DND-41 (cell line): ENCODE data around the gene ABHD17A.

Source experiments
- ATAC-seq: fragments of 200-7000 bp; cut with Tn5 transposase; 3 replicates; pipeline ENCODE4 v1.9.1; 2021; ENCODE audit warnings: low read depth; ENCODE audit not compliant: insufficient read depth
- DNase-seq: peaks from one replicate; pipeline ENCODE4 v3.0.0-alpha.2; 2020
- H2AFZ ChIP-seq: 2 replicates; pipeline ENCODE4 v1.6.0; 2012; ENCODE audit warnings: low read depth, low read length
- H3K27ac ChIP-seq: 2 replicates; pipeline ENCODE4 v1.5.1; 2012; ENCODE audit warnings: low read length, inconsistent platforms
- H3K27me3 ChIP-seq: fragments of 200-600 bp; sonication (generic); 2 replicates; pipeline ENCODE4 v1.6.0; 2012; ENCODE audit warnings: low read length, mild to moderate bottlenecking, inconsistent platforms; ENCODE audit not compliant: insufficient read depth, poor library complexity
- H3K36me3 ChIP-seq: 2 replicates; pipeline ENCODE4 v1.5.1; 2012; ENCODE audit warnings: low read length, inconsistent platforms; ENCODE audit not compliant: insufficient read depth
- H3K4me1 ChIP-seq: 2 replicates; pipeline ENCODE4 v1.5.1; 2012; ENCODE audit warnings: mild to moderate bottlenecking, low read length; ENCODE audit not compliant: insufficient read depth
- H3K4me2 ChIP-seq: 2 replicates; pipeline ENCODE4 v1.6.0; 2012; ENCODE audit warnings: mild to moderate bottlenecking, moderate library complexity, low read length, inconsistent platforms; ENCODE audit not compliant: insufficient read depth
- H3K4me3 ChIP-seq, 2 experiments: fragments of 200-600 bp in 1 of 2; shearing (Covaris generic) in 1 of 2; 2 replicates each; pipeline ENCODE4 v1.5.1; 2012 to 2016; ENCODE audit warnings: inconsistent platforms in 2 of 2, low read length in 2 of 2, mild to moderate bottlenecking in 2 of 2, low read depth in 1 of 2, moderate library complexity in 1 of 2
- H3K79me2 ChIP-seq: 2 replicates; pipeline ENCODE4 v1.6.0; 2012; ENCODE audit warnings: low read length, inconsistent platforms; ENCODE audit not compliant: insufficient read depth
- H3K9ac ChIP-seq: 2 replicates; pipeline ENCODE4 v1.6.0; 2012; ENCODE audit warnings: low read depth, mild to moderate bottlenecking, inconsistent platforms, low read length, moderate library complexity
- H3K9me3 ChIP-seq: 2 replicates; pipeline ENCODE4 v1.5.1; 2012; ENCODE audit warnings: low read length, moderate library complexity, mild to moderate bottlenecking, inconsistent platforms; ENCODE audit not compliant: insufficient read depth, severe bottlenecking
- H4K20me1 ChIP-seq: 2 replicates; pipeline ENCODE4 v1.6.0; 2012; ENCODE audit warnings: low read length; ENCODE audit not compliant: insufficient read depth
- CTCF ChIP-seq: IDR thresholded peaks from 2 replicates; pipeline ENCODE4 v1.5.1; 2012; ENCODE audit warnings: borderline replicate concordance, low read length, moderate library complexity, mild to moderate bottlenecking; ENCODE audit not compliant: poor library complexity, severe bottlenecking; ENCODE audit errors: extremely low read depth
- EZH2 ChIP-seq: IDR thresholded peaks from 3 replicates; pipeline ENCODE4 v1.6.1; 2012; ENCODE audit warnings: borderline replicate concordance, low read depth, mild to moderate bottlenecking, moderate library complexity, low read length, inconsistent platforms; ENCODE audit not compliant: severe bottlenecking

Gene ABHD17A

DNA sequence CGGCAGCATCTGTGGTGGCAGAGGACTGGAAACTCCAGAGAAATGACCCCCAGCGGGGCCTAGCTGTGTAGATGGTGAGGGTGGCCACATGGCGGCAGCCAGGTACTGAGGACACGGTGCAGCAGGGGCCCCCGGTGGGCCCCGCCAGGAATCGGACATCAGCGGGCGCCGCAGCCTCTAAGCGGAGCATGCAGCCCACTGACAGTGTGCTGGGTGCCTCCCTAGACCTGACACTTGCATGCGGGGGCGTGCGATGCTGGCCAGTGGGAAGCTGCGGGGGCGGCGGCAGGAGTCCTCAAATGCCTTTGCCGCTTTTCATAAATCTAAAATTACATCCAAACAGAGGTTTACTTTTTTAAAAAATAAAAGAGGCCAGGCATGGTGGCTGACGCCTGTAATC lies 36.0 kb upstream of the ABHD17A start:
- ATAC-seq, result no peak
- Histone ChIP-seq H3K27ac (no peak overlapping the region), H3K9me3 (no peaks in the 10 kb centered on the region), H3K79me2 (no peaks in the 10 kb centered on the region), H3K4me3 (no peak overlapping the region), H3K36me3 (peaks cover 57% of the 10 kb centered on the region), H4K20me1 (no peaks in the 10 kb centered on the region; the same call in 1 of the 2 replicates), H3K27me3 (no peaks in the 10 kb centered on the region), H2AFZ (no peak overlapping the region), H3K4me2 (no peak overlapping the region), H3K4me1 (no peaks in the 10 kb centered on the region), H3K9ac (no peak overlapping the region)
- TF ChIP-seq EZH2 (no peak), CTCF (no peak)
- no peak for DNase-seq

GRCh38 chr19:1920644-1921043 lies 35.3 kb upstream of the ABHD17A start:
- Histone ChIP-seq H3K27ac (no peak overlapping the region), H3K4me1 (no peaks in the 10 kb centered on the region), H3K9me3 (no peaks in the 10 kb centered on the region), H3K79me2 (no peaks in the 10 kb centered on the region), H3K4me3 (no peak overlapping the region), H3K9ac (no peak overlapping the region), H3K27me3 (no peaks in the 10 kb centered on the region), H3K36me3 (peaks cover 57% of the 10 kb centered on the region), H3K4me2 (no peak overlapping the region), H2AFZ (no peak overlapping the region), H4K20me1 (no peaks in the 10 kb centered on the region; the same call in 1 of the 2 replicates)
- no peak for ATAC-seq
- DNase-seq, result no peak
- TF ChIP-seq EZH2 (no peak), CTCF (no peak)

DNA sequence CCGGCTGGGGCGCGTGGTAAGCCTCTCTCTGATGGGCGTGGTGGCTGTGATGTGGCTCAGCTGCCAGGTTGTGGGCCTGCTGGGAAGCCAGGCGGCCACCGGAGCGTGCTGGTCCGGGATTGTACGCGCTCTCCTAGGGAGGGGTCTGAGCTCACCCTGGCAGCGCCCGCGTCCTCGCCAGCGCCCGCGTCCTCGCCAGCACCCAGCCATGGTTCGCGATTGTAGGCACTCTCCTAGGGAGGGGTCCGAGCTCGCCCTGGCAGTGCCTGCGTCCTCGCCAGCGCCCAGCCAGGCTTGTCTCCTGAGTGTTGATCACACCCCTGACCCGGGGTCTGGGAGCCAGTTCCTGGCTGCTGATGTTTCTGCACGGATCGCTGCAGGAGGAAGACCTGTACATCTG lies 33.7 kb upstream of the ABHD17A start:
- H3K4me3 ChIP-seq, result no peak overlapping the region
- H3K79me2 ChIP-seq, result peaks cover 9% of the 10 kb centered on the region
- H3K9me3 ChIP-seq, result no peaks in the 10 kb centered on the region
- peaks cover 62% of the 10 kb centered on the region for H3K36me3 ChIP-seq
- H3K4me2 ChIP-seq, result no peak overlapping the region
- ATAC-seq (no peak), DNase-seq (no peak)
- peaks cover 15% of the 10 kb centered on the region for H4K20me1 ChIP-seq
- no peak overlapping the region for H3K9ac ChIP-seq
- H3K27ac ChIP-seq, result no peak overlapping the region
- H3K4me1 ChIP-seq, result no peaks in the 10 kb centered on the region
- H3K27me3 ChIP-seq, result no peaks in the 10 kb centered on the region
- no peak overlapping the region for H2AFZ ChIP-seq
- TF ChIP-seq CTCF, result no peak
- no peak for TF ChIP-seq EZH2

- Histone ChIP-seq H3K9me3 (no peaks in the 10 kb centered on the region), H4K20me1 (peaks cover 25% of the 10 kb centered on the region), H3K4me3 (no peak overlapping the region), H3K79me2 (peaks cover 20% of the 10 kb centered on the region), H3K27me3 (no peaks in the 10 kb centered on the region), H2AFZ (no peak overlapping the region), H3K27ac (no peak overlapping the region), H3K4me1 (no peaks in the 10 kb centered on the region), H3K9ac (no peak overlapping the region), H3K36me3 (peaks cover 66% of the 10 kb centered on the region), H3K4me2 (no peak overlapping the region)
- DNase-seq (no peak), ATAC-seq (no peak)
- no peak for TF ChIP-seq CTCF
- TF ChIP-seq EZH2, result no peak
Measured at GRCh38 chr19:1917926-1918325, 32.6 kb upstream of the ABHD17A start.
